Measurements from ENCODE around the gene NKX1-1.
A peak's percentile ranks its signal among the peaks of the same experiment; 100 is the strongest.

NKX1-1 gene

DNA sequence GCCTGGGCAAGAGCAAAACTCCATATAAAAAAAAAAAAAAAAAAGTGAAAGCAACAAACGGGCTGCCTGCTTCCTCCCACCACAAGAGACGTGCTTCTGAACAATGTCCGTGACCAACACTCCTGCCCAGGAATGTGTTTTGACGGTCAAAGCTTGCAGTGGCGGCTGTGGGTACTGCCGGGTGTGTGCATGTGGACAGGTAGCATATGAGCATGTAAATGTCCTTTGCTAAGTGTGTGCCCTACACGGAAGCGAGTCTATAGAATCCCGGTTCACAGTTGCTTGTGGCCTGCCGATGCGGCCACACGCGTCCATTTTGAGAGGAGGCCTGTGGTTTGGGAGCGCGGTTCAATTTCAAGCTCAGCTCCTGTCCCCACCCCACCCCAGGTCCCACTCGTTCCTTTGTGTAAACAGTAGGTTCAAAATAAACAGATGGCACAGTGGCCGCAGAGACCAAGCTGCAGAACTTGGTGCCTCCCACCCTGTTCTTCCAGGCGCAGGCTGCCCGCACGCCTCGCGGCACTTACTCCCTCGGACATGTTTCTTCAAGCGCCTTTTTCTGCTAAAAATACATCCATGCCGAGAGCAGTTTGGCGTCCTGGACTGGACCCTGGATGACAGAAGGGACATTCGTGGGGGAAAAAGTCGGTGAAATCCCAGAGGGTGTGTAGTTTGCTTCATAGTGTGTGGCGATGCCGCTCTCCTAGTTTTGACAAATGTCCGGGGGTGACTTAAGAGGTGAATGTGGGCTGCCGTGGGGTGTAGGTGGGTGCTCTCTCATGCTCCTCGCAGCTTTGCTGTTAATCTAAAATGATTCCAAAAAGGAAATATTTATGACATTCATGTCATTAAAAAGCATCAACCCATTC is 11.5 kb upstream of the NKX1-1 start:
- no peak for DNase-seq (ENCODE audit: low read depth in 4 of 4, low spot score in 1 of 4)

DNA sequence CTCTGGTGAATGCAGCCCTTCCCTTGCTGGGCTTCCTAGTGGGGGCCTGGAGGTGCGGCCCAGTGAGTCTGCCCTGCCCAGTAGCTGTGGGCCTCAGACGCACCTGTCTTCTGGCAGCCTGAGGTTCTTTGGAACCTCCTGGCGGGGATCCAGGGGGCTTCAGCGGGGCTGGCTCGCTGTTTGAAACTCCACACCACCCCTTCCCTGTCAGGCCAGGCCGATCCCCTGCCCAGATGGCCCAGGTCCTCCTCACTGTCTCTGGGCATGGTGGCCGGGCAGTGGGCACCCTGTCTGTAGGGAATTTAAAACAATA is 10.7 kb upstream of the NKX1-1 start:
- no peak for DNase-seq (ENCODE audit: low read depth in 4 of 4, low spot score in 1 of 4)

GRCh38 chr4:1416051-1416947 is 10.1 kb upstream of the NKX1-1 start:
- no peak for DNase-seq (ENCODE audit: low read depth in 4 of 4, low spot score in 1 of 4)

DNA sequence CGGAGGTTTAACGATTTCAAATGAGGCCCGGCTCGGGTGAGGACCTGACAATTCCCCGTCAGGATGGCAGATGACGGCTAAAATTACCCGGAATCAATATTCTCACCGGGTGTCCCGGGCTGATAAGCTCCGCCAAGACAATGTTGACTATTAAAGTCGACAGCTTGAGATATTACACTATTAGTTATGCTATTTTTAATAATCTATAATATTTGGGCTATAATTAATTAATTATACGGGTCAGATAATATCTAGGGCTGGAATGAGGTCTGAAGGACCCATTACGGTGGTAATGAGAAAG is 9.4 kb upstream of the NKX1-1 start:
- no peak for DNase-seq (ENCODE audit: low read depth in 4 of 4, low spot score in 1 of 4)

DNA sequence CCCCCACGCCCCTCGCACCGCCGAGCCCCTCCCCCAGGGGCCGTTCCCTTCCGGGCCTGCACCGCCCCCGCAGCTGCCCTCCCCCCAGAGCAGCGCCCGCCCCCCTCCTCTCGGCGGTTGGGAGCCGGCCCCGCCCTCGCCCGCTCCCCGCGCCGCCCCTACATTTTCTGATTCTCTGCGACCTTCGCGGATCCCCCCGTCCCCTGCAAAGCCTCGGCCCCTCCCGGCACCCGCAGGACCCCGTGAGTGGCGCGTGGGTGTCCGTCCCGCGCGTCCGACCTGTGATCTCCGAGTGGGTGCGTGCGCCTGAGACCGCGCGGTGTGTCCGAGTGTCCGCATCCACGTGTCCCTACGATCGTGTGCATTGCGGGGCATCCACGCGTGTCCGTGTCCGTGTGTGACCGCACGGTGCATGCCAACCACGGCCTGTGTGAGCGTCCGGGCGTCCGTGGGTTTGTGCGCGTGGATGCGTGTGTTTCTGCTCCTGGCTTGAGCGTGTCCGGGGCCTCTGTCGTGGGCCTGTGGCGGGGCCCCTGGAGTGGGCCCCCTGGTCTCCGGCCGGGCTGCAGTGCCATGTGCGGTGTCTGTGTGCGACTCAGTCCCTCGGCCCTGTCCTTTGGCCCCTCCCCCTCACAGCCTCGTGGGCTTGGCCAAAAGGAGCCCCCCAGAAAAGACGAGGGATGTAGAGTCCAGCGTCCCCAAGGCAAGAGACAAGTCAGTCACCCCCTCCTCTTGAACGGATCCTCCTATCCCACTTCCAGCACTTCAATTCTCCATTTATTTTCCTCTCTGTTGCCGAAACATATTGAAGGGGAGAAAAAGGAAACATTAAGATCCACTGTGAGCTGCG is 8.8 kb upstream of the NKX1-1 start:
- DNase-seq (ENCODE audit: low read depth in 4 of 4, low spot score in 1 of 4), result no peak

GRCh38 chr4:1413687-1414479 is 7.6 kb upstream of the NKX1-1 start:
- DNase-seq (ENCODE audit: low read depth in 4 of 4, low spot score in 1 of 4), result no peak

- no peak for DNase-seq (ENCODE audit: low read depth in 4 of 4, low spot score in 1 of 4)
These were observed 7.0 kb upstream of the NKX1-1 start for GRCh38 chr4:1413204-1413663.

DNA sequence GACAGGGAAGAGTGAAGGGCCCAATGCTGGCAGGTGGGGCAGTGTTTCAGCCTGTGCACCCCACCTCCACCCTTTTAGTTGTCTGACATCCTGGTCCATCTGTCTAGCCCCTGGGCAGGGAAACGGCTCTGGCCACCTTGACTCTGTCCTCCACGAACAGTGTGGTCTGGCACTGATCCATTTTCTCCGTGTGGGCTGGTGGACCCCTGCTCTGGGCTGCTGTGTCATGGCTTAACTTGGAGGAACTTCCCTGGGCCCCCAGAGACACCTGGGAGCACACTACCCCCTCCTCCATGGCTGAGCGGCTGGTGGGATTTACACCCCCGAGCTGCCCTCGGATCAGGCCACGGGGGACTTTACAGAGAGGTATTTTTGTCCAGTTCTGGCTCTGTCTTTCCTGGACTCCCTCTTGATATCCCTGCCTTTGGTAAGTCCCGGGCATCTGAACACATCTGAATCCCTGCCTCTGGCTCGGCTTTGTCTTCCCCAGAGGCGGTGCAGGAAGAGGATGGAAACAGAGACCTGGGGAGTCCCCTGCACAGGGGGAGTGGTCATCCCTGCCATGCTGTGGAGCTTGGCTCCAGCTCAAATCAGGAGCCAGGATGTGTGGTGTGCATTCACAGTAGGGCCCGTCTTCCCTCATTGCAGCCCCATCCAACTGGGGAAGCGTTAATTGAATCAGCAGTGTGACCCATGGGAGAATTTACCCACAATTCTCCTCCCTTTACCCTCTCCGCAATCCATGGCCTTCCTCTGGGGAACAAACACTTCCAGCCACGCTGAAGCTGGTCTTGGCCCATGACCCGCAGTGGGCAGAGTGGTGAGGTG is 6.3 kb upstream of the NKX1-1 start:
- no peak for DNase-seq (ENCODE audit: low read depth in 4 of 4, low spot score in 1 of 4)

GRCh38 chr4:1411436-1412375 is 5.5 kb upstream of the NKX1-1 start:
- no peak for DNase-seq (ENCODE audit: low read depth in 4 of 4, low spot score in 1 of 4)

- DNase-seq (ENCODE audit: low read depth in 4 of 4, low spot score in 1 of 4), result peak in 3 of 4 experiments; percentile 23 to 35 (median 31)
These were observed 4.5 kb upstream of the NKX1-1 start for GRCh38 chr4:1410491-1411325.

DNA sequence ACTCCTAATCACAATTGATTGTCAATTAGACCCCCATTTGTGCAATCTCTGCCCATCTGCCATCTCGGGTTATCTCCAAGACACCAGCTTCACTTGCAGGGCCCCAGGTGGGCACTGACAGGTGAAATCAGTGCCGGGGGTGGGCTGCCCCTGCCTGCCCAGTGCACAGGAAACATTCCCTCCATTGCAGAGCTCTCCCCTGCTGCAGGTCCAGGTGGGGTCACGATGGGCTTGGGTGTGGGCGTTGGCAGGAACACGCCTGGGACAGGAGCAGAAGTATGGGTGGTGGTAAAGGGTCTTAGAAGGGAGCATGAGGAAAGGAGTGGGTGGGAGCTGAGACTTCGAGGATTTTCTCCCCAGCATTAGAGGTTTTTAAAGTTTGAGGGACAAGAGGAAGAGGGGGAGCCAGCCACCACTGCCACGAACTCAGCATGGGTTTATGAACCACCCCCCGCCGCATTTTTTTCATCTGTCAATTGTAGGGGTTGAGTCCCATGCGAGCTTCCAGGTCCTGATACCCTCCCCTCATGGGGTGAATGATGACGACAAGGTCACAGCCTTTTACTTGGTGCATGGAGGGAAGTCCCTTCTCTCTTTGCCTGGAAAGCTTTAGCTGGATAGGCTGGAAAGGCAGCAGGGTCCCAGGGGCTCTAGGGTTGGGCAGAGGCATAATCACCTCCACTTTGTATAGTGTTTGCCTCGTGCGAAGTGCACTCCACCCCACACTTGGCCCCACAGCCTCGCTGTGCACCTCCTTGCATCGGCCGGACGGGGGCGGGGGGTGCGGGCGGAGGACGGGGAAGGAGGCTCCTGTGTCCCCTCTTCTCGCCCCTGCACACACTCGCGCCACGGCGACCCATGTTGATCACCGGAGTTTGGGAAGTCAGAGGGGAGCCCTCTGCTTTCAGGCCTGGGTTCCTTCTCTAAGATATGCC is 3.5 kb upstream of the NKX1-1 start:
- no peak for DNase-seq (ENCODE audit: low read depth in 4 of 4, low spot score in 1 of 4)

DNA sequence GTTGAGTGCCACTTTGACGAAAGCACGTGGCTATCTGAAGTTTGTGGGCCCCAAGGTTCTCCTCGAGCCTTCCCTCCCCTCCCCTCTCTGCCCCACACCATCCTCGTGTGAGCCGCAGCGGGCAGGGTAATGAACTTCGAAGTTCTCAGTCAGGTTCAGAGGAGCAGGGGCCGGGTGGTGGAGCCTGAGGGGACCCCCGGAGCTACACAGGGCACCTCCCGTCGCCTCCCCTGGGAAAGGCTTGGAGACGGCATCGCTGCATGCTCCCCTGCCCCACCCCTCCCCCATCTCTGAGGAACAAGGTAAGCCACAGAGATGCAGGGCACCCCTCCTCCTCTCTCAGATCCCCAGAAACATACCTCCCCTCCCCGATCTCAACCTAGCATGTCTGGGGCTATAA is 2.8 kb upstream of the NKX1-1 start:
- DNase-seq (ENCODE audit: low read depth in 4 of 4, low spot score in 1 of 4), result no peak

GRCh38 chr4:1408418-1408817 is 2.2 kb upstream of the NKX1-1 start:
- DNase-seq (ENCODE audit: low read depth in 4 of 4, low spot score in 1 of 4), result no peak

DNA sequence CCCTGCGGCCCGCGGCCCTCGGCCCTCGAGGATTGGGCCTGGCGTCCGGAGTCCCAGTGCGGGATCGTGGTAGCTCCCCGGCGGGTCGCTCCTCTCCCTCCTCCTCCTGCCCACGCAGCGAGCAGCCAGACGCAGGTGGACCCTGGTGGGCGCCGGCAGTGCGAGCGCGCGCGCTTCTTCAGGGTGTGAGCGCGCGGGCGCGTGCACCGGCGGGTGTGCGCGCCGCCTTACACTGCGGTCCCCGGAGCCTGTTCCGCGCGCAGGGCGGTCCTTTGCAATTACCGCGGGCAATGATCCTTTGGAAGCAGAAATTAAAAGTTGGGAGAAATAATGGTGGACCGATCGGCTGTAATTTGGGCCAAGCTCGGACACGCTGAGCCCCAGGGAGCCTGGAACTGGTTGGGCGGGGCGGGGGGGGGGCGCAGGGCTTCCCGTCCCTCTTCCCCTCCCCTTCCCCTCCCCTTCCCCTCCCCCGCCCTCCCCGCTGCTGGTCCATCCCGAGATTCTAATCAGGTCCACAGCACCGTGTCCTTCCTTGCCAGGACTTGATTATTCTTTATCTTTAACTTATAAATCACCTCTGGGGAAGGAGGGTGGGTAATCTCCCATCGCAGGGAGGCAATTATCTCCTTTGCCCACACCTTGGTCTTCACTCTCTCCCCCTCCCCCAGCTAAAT is 1.6 kb upstream of the NKX1-1 start:
- DNase-seq (ENCODE audit: low read depth in 4 of 4, low spot score in 1 of 4), result no peak

GRCh38 chr4:1406981-1407656 is 877 bp upstream of the NKX1-1 start:
- DNase-seq (ENCODE audit: low read depth in 4 of 4, low spot score in 1 of 4), result no peak
